ENCODE data around the gene CYBA.

CYBA gene

GRCh38 chr16:88681084-88681680 is 30.3 kb upstream of the CYBA start:
- POLR2A ChIA-PET = no interaction called here
- CTCF ChIA-PET = no interaction called here
- DNase-seq (ENCODE audit: extremely low spot score) = peak; percentile 61
- TF ChIP-seq NFRKB (IDR thresholded peaks at IDR 0.05) = no peak
- no peak for TF ChIP-seq ELF4 (IDR thresholded peaks at IDR 0.05)
- no peak for TF ChIP-seq FOXK2 (IDR thresholded peaks at IDR 0.05)
- TF ChIP-seq, protein P1, sequence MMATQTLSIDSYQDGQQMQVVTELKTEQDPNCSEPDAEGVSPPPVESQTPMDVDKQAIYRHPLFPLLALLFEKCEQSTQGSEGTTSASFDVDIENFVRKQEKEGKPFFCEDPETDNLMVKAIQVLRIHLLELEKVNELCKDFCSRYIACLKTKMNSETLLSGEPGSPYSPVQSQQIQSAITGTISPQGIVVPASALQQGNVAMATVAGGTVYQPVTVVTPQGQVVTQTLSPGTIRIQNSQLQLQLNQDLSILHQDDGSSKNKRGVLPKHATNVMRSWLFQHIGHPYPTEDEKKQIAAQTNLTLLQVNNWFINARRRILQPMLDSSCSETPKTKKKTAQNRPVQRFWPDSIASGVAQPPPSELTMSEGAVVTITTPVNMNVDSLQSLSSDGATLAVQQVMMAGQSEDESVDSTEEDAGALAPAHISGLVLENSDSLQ (IDR thresholded peaks at IDR 0.05) = no peak
- no peak for TF ChIP-seq ZNF384 (IDR thresholded peaks at IDR 0.05)
- TF ChIP-seq FOXA1 (IDR thresholded peaks at IDR 0.05) = no peak
- TF ChIP-seq HDGF (IDR thresholded peaks at IDR 0.05; ENCODE audit: borderline replicate concordance) = no peak
- no peak for TF ChIP-seq SP1 (IDR thresholded peaks at IDR 0.05)

DNA sequence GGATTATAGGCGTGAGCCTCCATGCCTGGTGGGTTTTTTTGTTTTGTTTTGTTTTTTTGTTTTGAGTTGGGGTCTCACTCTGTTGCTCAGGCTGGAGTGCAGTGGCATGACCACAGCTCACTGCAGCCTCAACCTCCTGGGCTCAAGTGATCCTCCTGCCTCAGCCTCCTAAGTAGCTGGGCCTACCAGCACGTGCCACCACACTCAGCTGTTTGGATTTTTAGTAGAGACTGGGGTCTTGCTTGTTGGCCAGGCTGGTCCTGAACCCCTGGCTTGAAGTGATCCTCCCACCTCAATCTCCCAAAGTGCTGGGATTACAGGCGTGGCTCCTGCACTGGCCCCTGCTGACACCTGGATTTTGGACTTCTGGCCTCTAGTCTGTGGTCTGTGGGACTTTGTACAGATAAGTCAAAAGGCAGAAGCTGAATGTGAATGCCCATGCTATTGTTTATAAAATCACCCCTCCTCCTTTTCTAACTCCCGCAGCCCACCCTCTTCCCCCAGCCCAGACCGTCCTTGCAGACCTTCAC is 29.8 kb upstream of the CYBA start:
- TF ChIP-seq ARNT (IDR thresholded peaks at IDR 0.05) (no peak), LEF1 (IDR thresholded peaks at IDR 0.05; ENCODE audit: borderline replicate concordance) (no peak), ZNF384 (IDR thresholded peaks at IDR 0.05) (no peak), SUZ12 (IDR thresholded peaks at IDR 0.05) (no peak), CTBP1 (IDR thresholded peaks at IDR 0.05; ENCODE audit: borderline replicate concordance) (no peak), NFRKB (IDR thresholded peaks at IDR 0.05) (no peak), BHLHE40 (IDR thresholded peaks at IDR 0.05; ENCODE audit: borderline replicate concordance) (no peak), SP1 (IDR thresholded peaks at IDR 0.05) (no peak), FOXM1 (IDR thresholded peaks at IDR 0.05; ENCODE audit: borderline replicate concordance) (no peak), HDGF (IDR thresholded peaks at IDR 0.05; ENCODE audit: borderline replicate concordance) (no peak), ELF4 (IDR thresholded peaks at IDR 0.05) (no peak), FOXA1 (IDR thresholded peaks at IDR 0.05) (no peak), TARDBP (IDR thresholded peaks at IDR 0.05) (no peak), L3MBTL2 (conservative IDR thresholded peaks at IDR 0.05) (no peak), FOXK2 (IDR thresholded peaks at IDR 0.05) (no peak)
- TF ChIP-seq, protein P1 (IDR thresholded peaks at IDR 0.05) = no peak
- DNase-seq (ENCODE audit: extremely low spot score) = no peak
- ChIA-PET POLR2A (no interaction called here), CTCF (interaction anchor here (0.7 kb wide), 1 partner anchor 414 kb away, joined by 3 read pairs; no protein-coding TSS in a partner anchor)

DNA sequence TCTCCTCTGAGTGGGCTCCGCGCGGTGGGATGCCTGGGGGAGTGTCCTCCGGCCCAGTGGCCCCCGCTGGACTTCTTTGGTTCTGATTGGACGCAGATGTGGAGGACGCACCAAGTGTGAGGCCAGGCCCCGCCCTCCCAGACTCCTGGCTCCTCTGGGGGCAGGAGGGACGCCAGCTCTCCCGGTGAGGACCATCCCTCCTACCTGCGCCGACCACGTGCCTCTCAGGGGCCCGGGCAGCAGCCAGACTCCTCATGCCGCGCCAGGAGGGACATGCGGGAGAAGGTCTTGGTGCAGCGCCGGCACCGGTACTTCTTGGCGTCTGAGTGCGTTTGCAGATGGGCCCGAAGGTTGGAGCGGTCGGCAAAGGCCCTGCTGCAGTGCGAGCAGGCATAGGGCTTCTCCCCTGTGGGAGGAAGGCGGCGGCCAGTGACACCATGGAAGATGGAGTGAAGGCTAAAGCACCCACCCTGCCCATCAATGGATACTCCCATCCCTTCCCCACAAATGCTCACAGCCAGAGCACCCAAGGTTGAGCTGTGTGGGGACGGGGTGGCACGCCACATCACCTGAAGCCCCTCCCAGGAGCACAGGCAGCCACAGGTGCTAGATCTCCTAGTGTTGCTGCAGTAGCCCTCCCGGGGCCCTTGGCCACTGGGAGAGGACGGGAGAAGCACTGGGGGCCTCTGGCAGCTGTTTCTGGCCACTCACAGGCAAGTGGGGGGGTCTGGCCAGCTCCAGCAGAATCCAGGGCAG is 27.5 kb upstream of the CYBA start:
- no peak for TF ChIP-seq ELF4 (IDR thresholded peaks at IDR 0.05)
- TF ChIP-seq, protein P1 (IDR thresholded peaks at IDR 0.05) = no peak
- TF ChIP-seq SP1 (IDR thresholded peaks at IDR 0.05) = no peak
- no peak for TF ChIP-seq ARNT (IDR thresholded peaks at IDR 0.05)
- TF ChIP-seq BHLHE40 (IDR thresholded peaks at IDR 0.05; ENCODE audit: borderline replicate concordance) = no peak
- no peak for TF ChIP-seq ZNF384 (IDR thresholded peaks at IDR 0.05)

GRCh38 chr16:88677721-88678120 is 26.9 kb upstream of the CYBA start:
- ChIA-PET CTCF (no interaction called here), POLR2A (no interaction called here)
- no peak for DNase-seq (ENCODE audit: extremely low spot score)
- TF ChIP-seq ELF4 (IDR thresholded peaks at IDR 0.05) = no peak
- TF ChIP-seq, protein P1 (IDR thresholded peaks at IDR 0.05) = no peak
- no peak for TF ChIP-seq BHLHE40 (IDR thresholded peaks at IDR 0.05; ENCODE audit: borderline replicate concordance)
- TF ChIP-seq ZNF384 (IDR thresholded peaks at IDR 0.05) = no peak
- no peak for TF ChIP-seq LEF1 (IDR thresholded peaks at IDR 0.05; ENCODE audit: borderline replicate concordance)
- no peak for TF ChIP-seq FOXA1 (IDR thresholded peaks at IDR 0.05)
- no peak for TF ChIP-seq HDGF (IDR thresholded peaks at IDR 0.05; ENCODE audit: borderline replicate concordance)
- no peak for TF ChIP-seq FOXM1 (IDR thresholded peaks at IDR 0.05; ENCODE audit: borderline replicate concordance)
- no peak for TF ChIP-seq FOXK2 (IDR thresholded peaks at IDR 0.05)
- TF ChIP-seq L3MBTL2 (conservative IDR thresholded peaks at IDR 0.05) = no peak
- no peak for TF ChIP-seq SUZ12 (IDR thresholded peaks at IDR 0.05)
- TF ChIP-seq SP1 (IDR thresholded peaks at IDR 0.05) = no peak
- TF ChIP-seq TARDBP (IDR thresholded peaks at IDR 0.05) = no peak
- no peak for TF ChIP-seq CTBP1 (IDR thresholded peaks at IDR 0.05; ENCODE audit: borderline replicate concordance)
- TF ChIP-seq ARNT (IDR thresholded peaks at IDR 0.05) = no peak
- no peak for TF ChIP-seq NFRKB (IDR thresholded peaks at IDR 0.05)

More for the DNA sequence above, 27.5 kb upstream of the CYBA start:
- ChIA-PET CTCF (no interaction called here), POLR2A (no interaction called here)
- no peak for DNase-seq (ENCODE audit: extremely low spot score)

- POLR2A ChIA-PET = no interaction called here
- CTCF ChIA-PET = no interaction called here
- TF ChIP-seq, protein P1 (IDR thresholded peaks at IDR 0.05) = no peak
- TF ChIP-seq NFRKB (IDR thresholded peaks at IDR 0.05) (no peak), SUZ12 (IDR thresholded peaks at IDR 0.05) (no peak), BHLHE40 (IDR thresholded peaks at IDR 0.05; ENCODE audit: borderline replicate concordance) (no peak), FOXA1 (IDR thresholded peaks at IDR 0.05) (no peak), HDGF (IDR thresholded peaks at IDR 0.05; ENCODE audit: borderline replicate concordance) (no peak), TARDBP (IDR thresholded peaks at IDR 0.05) (no peak), FOXK2 (IDR thresholded peaks at IDR 0.05) (no peak), ELF4 (IDR thresholded peaks at IDR 0.05) (no peak), LEF1 (IDR thresholded peaks at IDR 0.05; ENCODE audit: borderline replicate concordance) (no peak), SP1 (IDR thresholded peaks at IDR 0.05) (no peak)
- no peak for DNase-seq (ENCODE audit: extremely low spot score)
Observed at GRCh38 chr16:88676502-88677242, 25.8 kb upstream of the CYBA start.

Data from HEK293T (cell line).